HEK293T (cell line): ENCODE results near the gene TBC1D17.

Experiments
- BHLHE40 ChIP-seq: fragments of 450-650 bp; IDR thresholded peaks from 2 replicates; pipeline ENCODE4 v1.6.1; 2016; ENCODE audit warnings: mild to moderate bottlenecking, moderate library complexity, borderline replicate concordance
- CTBP1 ChIP-seq: fragments of 450-650 bp; IDR thresholded peaks from 2 replicates; pipeline ENCODE4 v1.6.1; 2016; ENCODE audit warnings: borderline replicate concordance
- ELF4 ChIP-seq: fragments of 450-650 bp; IDR thresholded peaks from 2 replicates; pipeline ENCODE4 v1.6.1; 2017; ENCODE audit warnings: antibody characterized with exemption
- FOXA1 ChIP-seq: fragments of 450-650 bp; IDR thresholded peaks from 2 replicates; pipeline ENCODE4 v1.6.1; 2016; ENCODE audit warnings: mild to moderate bottlenecking
- FOXM1 ChIP-seq: fragments of 450-650 bp; IDR thresholded peaks from 2 replicates; pipeline ENCODE4 v1.6.1; 2017; ENCODE audit warnings: mild to moderate bottlenecking, borderline replicate concordance
- HDGF ChIP-seq: fragments of 450-650 bp; IDR thresholded peaks from 2 replicates; pipeline ENCODE4 v1.6.1; 2017; ENCODE audit warnings: antibody characterized with exemption, borderline replicate concordance
- LEF1 ChIP-seq: fragments of 450-650 bp; IDR thresholded peaks from 2 replicates; pipeline ENCODE4 v1.6.1; 2017; ENCODE audit warnings: mild to moderate bottlenecking, borderline replicate concordance
- PKNOX1 ChIP-seq: fragments of 450-650 bp; IDR thresholded peaks from 2 replicates; pipeline ENCODE4 v1.6.1; 2016
- SP1 ChIP-seq: fragments of 450-650 bp; IDR thresholded peaks from 2 replicates; pipeline ENCODE4 v1.6.1; 2017
- SUZ12 ChIP-seq: fragments of 450-650 bp; IDR thresholded peaks from 2 replicates; pipeline ENCODE4 v1.6.1; 2016; ENCODE audit warnings: mild to moderate bottlenecking
- TARDBP ChIP-seq: fragments of 450-650 bp; IDR thresholded peaks from 2 replicates; pipeline ENCODE4 v1.6.1; 2016
- ZNF384 ChIP-seq: fragments of 450-650 bp; IDR thresholded peaks from 2 replicates; pipeline ENCODE4 v1.6.1; 2016

GRCh38 chr19:49860336-49861102, 17.0 kb upstream of the TBC1D17 start:
- TF ChIP-seq CTBP1 (no peak), SP1 (no peak), TARDBP (no peak), BHLHE40 (no peak), ZNF384 (no peak), ELF4 (no peak), PKNOX1 (no peak), FOXM1 (no peak), SUZ12 (no peak), FOXA1 (no peak), LEF1 (no peak), HDGF (no peak)
